ENCODE results near the gene TCN2. TPM values are rescaled to one million over a fixed set of nuclear protein-coding genes. Genes with fewer than 3 reads are reported as not detected.

The TCN2 gene
- total RNA-seq, 1 experiment from 2014 or later: 2.4 TPM

- no peak for TF ChIP-seq REST (IDR thresholded peaks at IDR 0.05; ENCODE audit: insufficient read depth in 1 of 2, low read depth in 2 of 2, low read length in 1 of 2)
- TF ChIP-seq, protein P1, sequence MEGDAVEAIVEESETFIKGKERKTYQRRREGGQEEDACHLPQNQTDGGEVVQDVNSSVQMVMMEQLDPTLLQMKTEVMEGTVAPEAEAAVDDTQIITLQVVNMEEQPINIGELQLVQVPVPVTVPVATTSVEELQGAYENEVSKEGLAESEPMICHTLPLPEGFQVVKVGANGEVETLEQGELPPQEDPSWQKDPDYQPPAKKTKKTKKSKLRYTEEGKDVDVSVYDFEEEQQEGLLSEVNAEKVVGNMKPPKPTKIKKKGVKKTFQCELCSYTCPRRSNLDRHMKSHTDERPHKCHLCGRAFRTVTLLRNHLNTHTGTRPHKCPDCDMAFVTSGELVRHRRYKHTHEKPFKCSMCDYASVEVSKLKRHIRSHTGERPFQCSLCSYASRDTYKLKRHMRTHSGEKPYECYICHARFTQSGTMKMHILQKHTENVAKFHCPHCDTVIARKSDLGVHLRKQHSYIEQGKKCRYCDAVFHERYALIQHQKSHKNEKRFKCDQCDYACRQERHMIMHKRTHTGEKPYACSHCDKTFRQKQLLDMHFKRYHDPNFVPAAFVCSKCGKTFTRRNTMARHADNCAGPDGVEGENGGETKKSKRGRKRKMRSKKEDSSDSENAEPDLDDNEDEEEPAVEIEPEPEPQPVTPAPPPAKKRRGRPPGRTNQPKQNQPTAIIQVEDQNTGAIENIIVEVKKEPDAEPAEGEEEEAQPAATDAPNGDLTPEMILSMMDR (IDR thresholded peaks at IDR 0.05): no peak
- no peak for TF ChIP-seq POLR2AphosphoS5 (IDR thresholded peaks at IDR 0.05; ENCODE audit: low read depth, low read length)
- TF ChIP-seq SIN3A (IDR thresholded peaks at IDR 0.05; ENCODE audit: borderline replicate concordance, insufficient read depth, low read depth, low read length): no peak
- TF ChIP-seq TCF7L2 (IDR thresholded peaks at IDR 0.05; ENCODE audit: low read depth, low read length): no peak
- no peaks in the 10 kb centered on the region for H3K27me3 ChIP-seq (ENCODE audit: control insufficient read depth, insufficient read depth, low read length)
- H3K36me3 ChIP-seq (ENCODE audit: control insufficient read depth, insufficient read depth, low read length): 0 out of 2 replicates have a peak, but pooled peaks cover 2% of the 10 kb centered on the region
- no peak for DNase-seq (ENCODE audit: low read depth, low spot score)
- no peak overlapping the region for H3K27ac ChIP-seq (ENCODE audit: low read length)
- H3K4me1 ChIP-seq (ENCODE audit: control insufficient read depth, insufficient read depth, low read length): peaks cover 11% of the 10 kb centered on the region
- intact Hi-C loops (cut with micrococcal nuclease; ENCODE audit: unreplicated experiment): no loop called here
- ATAC-seq: no peak; the same call in 1 of the 2 replicates
- in situ Hi-C loops (cut with HindIII; ENCODE audit: low pct_unique_long_range_greater_than_20kb, low sequenced_read_pairs): no loop called here
- no TSS peak for BruUV-seq (replicated peaks)
- CTCF ChIA-PET: no interaction called here
- POLR2A ChIA-PET: no interaction called here
- no peaks in the 10 kb centered on the region for H3K9me3 ChIP-seq (ENCODE audit: control insufficient read depth, insufficient read depth, low read depth, low read length)
- H3K4me3 ChIP-seq (ENCODE audit: low read depth in 2 of 2, low read length in 2 of 2): no peak overlapping the region
Observed at GRCh38 chr22:30575859-30576258, 31.1 kb upstream of the TCN2 start.

- no peaks in the 10 kb centered on the region for H3K9me3 ChIP-seq (ENCODE audit: control insufficient read depth, insufficient read depth, low read depth, low read length)
- peaks cover 6% of the 10 kb centered on the region for H3K4me1 ChIP-seq (ENCODE audit: control insufficient read depth, insufficient read depth, low read length)
- BruUV-seq (replicated peaks): no TSS peak
- H3K4me3 ChIP-seq (ENCODE audit: low read depth in 2 of 2, low read length in 2 of 2): no peak overlapping the region
- 0 out of 2 replicates have a peak, but pooled peaks cover 2% of the 10 kb centered on the region for H3K36me3 ChIP-seq (ENCODE audit: control insufficient read depth, insufficient read depth, low read length)
- no peak overlapping the region for H3K27ac ChIP-seq (ENCODE audit: low read length)
- DNase-seq (ENCODE audit: low read depth, low spot score) (no peak), ATAC-seq (no peak)
- intact Hi-C loops (cut with micrococcal nuclease; ENCODE audit: unreplicated experiment): no loop called here
- TF ChIP-seq TCF7L2 (IDR thresholded peaks at IDR 0.05; ENCODE audit: low read depth, low read length) (no peak), SIN3A (IDR thresholded peaks at IDR 0.05; ENCODE audit: borderline replicate concordance, insufficient read depth, low read depth, low read length) (no peak), POLR2AphosphoS5 (IDR thresholded peaks at IDR 0.05; ENCODE audit: low read depth, low read length) (no peak), REST (IDR thresholded peaks at IDR 0.05; ENCODE audit: insufficient read depth in 1 of 2, low read depth in 2 of 2, low read length in 1 of 2) (no peak)
- TF ChIP-seq, protein P1 (IDR thresholded peaks at IDR 0.05): no peak
- CTCF ChIA-PET: no interaction called here
- H3K27me3 ChIP-seq (ENCODE audit: control insufficient read depth, insufficient read depth, low read length): no peaks in the 10 kb centered on the region
- POLR2A ChIA-PET: no interaction called here
- in situ Hi-C loops (cut with HindIII; ENCODE audit: low pct_unique_long_range_greater_than_20kb, low sequenced_read_pairs): no loop called here
Observed at GRCh38 chr22:30578481-30578880, 28.5 kb upstream of the TCN2 start.
